ENCODE measurements around the gene TRAPPC12.

GRCh38 chr2:3491306-3491705, 111.8 kb downstream of the TRAPPC12 start:
- TF ChIP-seq CTCF (IDR thresholded peaks at IDR 0.05) (no peak), POLR2AphosphoS5 (IDR thresholded peaks at IDR 0.05) (no peak), EP300 (IDR thresholded peaks at IDR 0.05) (no peak), POLR2A (IDR thresholded peaks at IDR 0.05) (no peak)
